Measurements from ENCODE around the gene COG2. TPM values are rescaled to one million over a fixed set of nuclear protein-coding genes. Genes with fewer than 3 reads are reported as not detected.

COG2 gene
- total RNA-seq, 1 donor from 2014 or later, result 25.9 TPM

GRCh38 chr1:230709619-230710542 is 67.6 kb downstream of the COG2 start:
- H3K9ac ChIP-seq (ENCODE audit: low read length), result no peak overlapping the region
- H3K79me2 ChIP-seq (ENCODE audit: insufficient read depth, low read length), result no peaks in the 10 kb centered on the region
- Mint-ChIP-seq H3K4me3 (ENCODE audit: unreplicated experiment) (no peak overlapping the region), H3K27ac (ENCODE audit: unreplicated experiment) (no peak overlapping the region), H3K27me3 (ENCODE audit: low read depth, unreplicated experiment) (peaks cover 36% of the 10 kb centered on the region), H3K4me1 (ENCODE audit: low read depth, unreplicated experiment) (peaks cover 14% of the 10 kb centered on the region), H3K36me3 (ENCODE audit: low read depth, unreplicated experiment) (peaks cover 2% of the 10 kb centered on the region), H3K9me3 (ENCODE audit: unreplicated experiment) (no peaks in the 10 kb centered on the region)
- no peak overlapping the region for H3K4me2 ChIP-seq (ENCODE audit: low read length)
- H3K27me3 ChIP-seq (ENCODE audit: insufficient read depth, low read length), result no peaks in the 10 kb centered on the region
- H4K20me1 ChIP-seq (ENCODE audit: insufficient read depth, low read length), result no peaks in the 10 kb centered on the region
- TF ChIP-seq EZH2 (IDR thresholded peaks at IDR 0.05; ENCODE audit: insufficient read depth, low read length) (no peak), CTCF (IDR thresholded peaks at IDR 0.05; ENCODE audit: insufficient read depth, low read depth, low read length) (no peak)
- DNase-seq (ENCODE audit: low read depth) (no peak), FAIRE-seq (no peak)
- no peak overlapping the region for H3K4me3 ChIP-seq (ENCODE audit: insufficient read depth, low read depth, low read length)
- H2AFZ ChIP-seq (ENCODE audit: low read depth, low read length), result no peak overlapping the region
- no peak overlapping the region for H3K27ac ChIP-seq (ENCODE audit: low read depth, low read length)
- no peaks in the 10 kb centered on the region for H3K36me3 ChIP-seq (ENCODE audit: insufficient read depth, low read length)
- H3K9me3 ChIP-seq (ENCODE audit: insufficient read depth, low read depth, low read length), result no peaks in the 10 kb centered on the region
- H3K4me1 ChIP-seq (ENCODE audit: insufficient read depth, low read length), result peaks cover 11% of the 10 kb centered on the region

- Histone ChIP-seq H3K4me3 (ENCODE audit: insufficient read depth, low read depth, low read length) (no peak overlapping the region), H3K27me3 (ENCODE audit: insufficient read depth, low read length) (no peaks in the 10 kb centered on the region), H3K27ac (ENCODE audit: low read depth, low read length) (no peak overlapping the region), H3K4me1 (ENCODE audit: insufficient read depth, low read length) (peaks cover 11% of the 10 kb centered on the region), H3K9me3 (ENCODE audit: insufficient read depth, low read depth, low read length) (no peaks in the 10 kb centered on the region), H3K4me2 (ENCODE audit: low read length) (no peak overlapping the region), H3K36me3 (ENCODE audit: insufficient read depth, low read length) (no peaks in the 10 kb centered on the region), H3K79me2 (ENCODE audit: insufficient read depth, low read length) (no peaks in the 10 kb centered on the region), H2AFZ (ENCODE audit: low read depth, low read length) (no peak overlapping the region), H4K20me1 (ENCODE audit: insufficient read depth, low read length) (no peaks in the 10 kb centered on the region), H3K9ac (ENCODE audit: low read length) (no peak overlapping the region)
- Mint-ChIP-seq H3K36me3 (ENCODE audit: low read depth, unreplicated experiment) (peaks cover 2% of the 10 kb centered on the region), H3K4me3 (ENCODE audit: unreplicated experiment) (no peak overlapping the region), H3K9me3 (ENCODE audit: unreplicated experiment) (no peaks in the 10 kb centered on the region), H3K4me1 (ENCODE audit: low read depth, unreplicated experiment) (peaks cover 15% of the 10 kb centered on the region), H3K27ac (ENCODE audit: unreplicated experiment) (no peak overlapping the region), H3K27me3 (ENCODE audit: low read depth, unreplicated experiment) (peaks cover 36% of the 10 kb centered on the region)
- DNase-seq (ENCODE audit: low read depth) (no peak), FAIRE-seq (no peak)
- TF ChIP-seq CTCF (IDR thresholded peaks at IDR 0.05; ENCODE audit: insufficient read depth, low read depth, low read length) (no peak), EZH2 (IDR thresholded peaks at IDR 0.05; ENCODE audit: insufficient read depth, low read length) (no peak)
Observed at GRCh38 chr1:230710543-230710904, 68.2 kb downstream of the COG2 start.

GRCh38 chr1:230711245-230711644 is 69.0 kb downstream of the COG2 start:
- Histone ChIP-seq H3K9me3 (ENCODE audit: insufficient read depth, low read depth, low read length) (no peaks in the 10 kb centered on the region), H3K36me3 (ENCODE audit: insufficient read depth, low read length) (no peaks in the 10 kb centered on the region), H3K4me2 (ENCODE audit: low read length) (no peak overlapping the region), H3K4me3 (ENCODE audit: insufficient read depth, low read depth, low read length) (no peak overlapping the region), H3K9ac (ENCODE audit: low read length) (no peak overlapping the region), H3K27me3 (ENCODE audit: insufficient read depth, low read length) (no peaks in the 10 kb centered on the region), H2AFZ (ENCODE audit: low read depth, low read length) (no peak overlapping the region), H3K4me1 (ENCODE audit: insufficient read depth, low read length) (peaks cover 11% of the 10 kb centered on the region), H3K79me2 (ENCODE audit: insufficient read depth, low read length) (no peaks in the 10 kb centered on the region), H3K27ac (ENCODE audit: low read depth, low read length) (no peak overlapping the region), H4K20me1 (ENCODE audit: insufficient read depth, low read length) (no peaks in the 10 kb centered on the region)
- peak; percentile 9 for DNase-seq (ENCODE audit: low read depth)
- Mint-ChIP-seq H3K9me3 (ENCODE audit: unreplicated experiment) (no peaks in the 10 kb centered on the region), H3K4me1 (ENCODE audit: low read depth, unreplicated experiment) (peaks cover 15% of the 10 kb centered on the region), H3K36me3 (ENCODE audit: low read depth, unreplicated experiment) (peaks cover 2% of the 10 kb centered on the region), H3K27ac (ENCODE audit: unreplicated experiment) (no peak overlapping the region), H3K27me3 (ENCODE audit: low read depth, unreplicated experiment) (peaks cover 35% of the 10 kb centered on the region), H3K4me3 (ENCODE audit: unreplicated experiment) (no peak overlapping the region)
- no peak for FAIRE-seq
- TF ChIP-seq EZH2 (IDR thresholded peaks at IDR 0.05; ENCODE audit: insufficient read depth, low read length) (no peak), CTCF (IDR thresholded peaks at IDR 0.05; ENCODE audit: insufficient read depth, low read depth, low read length) (no peak)

Data from astrocyte (in vitro differentiated cells and primary cell).